B cell (primary cell): ENCODE results near the gene ZNF214. TPM values are rescaled to one million over a fixed set of nuclear protein-coding genes. Genes with fewer than 3 reads are reported as not detected.

Source experiments
- ATAC-seq: fragments of 200-7000 bp; cut with Tn5 transposase; one replicate; pipeline ENCODE4 v1.10.0; 2021; ENCODE audit warnings: low read depth, mild to moderate bottlenecking, moderate number of reproducible peaks, moderate library complexity
- CTCF ChIA-PET: fragments of 350-600 bp; sonication (Branson Sonifier 250); formaldehyde crosslinking; loops from one replicate; lab custom pipeline; 2021; ENCODE audit warnings: antibody characterized with exemption, inconsistent platforms; lab: Charles Lee
- POLR2A ChIA-PET: fragments of 350-600 bp; sonication (Branson Sonifier 250); formaldehyde crosslinking; loops from one replicate; lab custom pipeline; 2021; ENCODE audit warnings: antibody characterized with exemption; lab: Charles Lee
- DNase-seq: peaks from one replicate; pipeline ENCODE4 v3.0.0; 2013
- H2AFZ ChIP-seq: 2 replicates; pipeline ENCODE4 v1.6.1; 2012; ENCODE audit warnings: mild to moderate bottlenecking, low read depth, low read length; ENCODE audit not compliant: insufficient read depth, poor library complexity, severe bottlenecking
- H3K27ac ChIP-seq, 2 donors: 1 replicate in 1 of 2; 2 replicates in 1 of 2; pipeline ENCODE4 v1.5.1; 2012 to 2013; ENCODE audit warnings: low read length in 2 of 2, mild to moderate bottlenecking in 2 of 2, moderate library complexity in 1 of 2
- H3K27me3 ChIP-seq, 4 experiments: fragments of 200-600 bp in 1 of 4; sonication (generic) in 1 of 4; replicated peaks in 1 of 4; 1 replicate in 2 of 4; 2 replicates in 2 of 4; pipeline versions ENCODE4 v1.6.1 to v1.7.0; 2013 to 2016; ENCODE audit warnings: low read length in 3 of 4, mild to moderate bottlenecking in 2 of 4, mixed read lengths in 1 of 4, moderate library complexity in 1 of 4; ENCODE audit not compliant: insufficient read depth in 4 of 4, control insufficient read depth in 3 of 4; ENCODE audit errors: control extremely low read depth in 1 of 4
- H3K36me3 ChIP-seq, 2 experiments: replicated peaks in 1 of 2; 1 replicate in 1 of 2; 2 replicates in 1 of 2; pipeline versions ENCODE4 v1.6.1 to v1.7.1; 2013; ENCODE audit warnings: low read length in 1 of 2; ENCODE audit not compliant: insufficient read depth in 2 of 2, control insufficient read depth in 1 of 2; ENCODE audit errors: control extremely low read depth in 1 of 2, extremely low read depth in 1 of 2
- H3K4me1 ChIP-seq, 2 donors: fragments of 200-600 bp in 1 of 2; sonication (generic) in 1 of 2; 1 replicate in 1 of 2; 2 replicates in 1 of 2; pipeline versions ENCODE4 v1.5.1 to v1.6.1; 2013 to 2017; ENCODE audit warnings: low read length in 2 of 2; ENCODE audit not compliant: control insufficient read depth in 2 of 2, insufficient read depth in 2 of 2
- H3K4me2 ChIP-seq: replicated peaks from 2 replicates; pipeline ENCODE3; 2012; ENCODE audit warnings: mild to moderate bottlenecking, low read depth, low read length; ENCODE audit not compliant: poor library complexity, severe bottlenecking
- H3K4me3 ChIP-seq, 5 experiments: fragments of 200-600 bp in 1 of 5; sonication (generic) in 1 of 5; 1 replicate in 3 of 5; 2 replicates in 2 of 5; pipeline versions ENCODE4 v1.5.1 to v1.7.0; 2011 to 2016; ENCODE audit warnings: low read length in 4 of 5, mild to moderate bottlenecking in 4 of 5, low read depth in 2 of 5, control low read depth in 1 of 5, moderate library complexity in 1 of 5; ENCODE audit not compliant: insufficient read depth in 1 of 5; ENCODE audit errors: control extremely low read depth in 1 of 5, extremely low read depth in 1 of 5
- H3K79me2 ChIP-seq: fragments of 200-600 bp; sonication (generic); one replicate; pipeline ENCODE4 v1.6.0; 2016; ENCODE audit warnings: low read length; ENCODE audit not compliant: control insufficient read depth, insufficient read depth
- H3K9ac ChIP-seq: fragments of 200-600 bp; sonication (generic); 2 replicates; pipeline ENCODE4 v1.6.1; 2017; ENCODE audit warnings: mild to moderate bottlenecking, low read length, moderate library complexity
- H3K9me3 ChIP-seq, 3 donors: one replicate each; pipeline versions ENCODE4 v1.6.1 to v1.7.1; 2013; ENCODE audit warnings: low read length in 2 of 3; ENCODE audit not compliant: control insufficient read depth in 2 of 3, insufficient read depth in 1 of 3; ENCODE audit errors: control extremely low read depth in 1 of 3
- H4K20me1 ChIP-seq: 2 replicates; pipeline ENCODE4 v1.6.0; 2012; ENCODE audit warnings: mild to moderate bottlenecking, low read length; ENCODE audit not compliant: insufficient read depth, control insufficient read depth, poor library complexity, severe bottlenecking
- H3K27ac Mint-ChIP-seq: one replicate; pipeline ENCODE4 v1.8.0; 2021; ENCODE audit warnings: mixed read lengths
- H3K27me3 Mint-ChIP-seq: one replicate; pipeline ENCODE4 v1.8.0; 2021; ENCODE audit warnings: mixed read lengths
- H3K4me1 Mint-ChIP-seq: one replicate; pipeline ENCODE4 v1.8.0; 2021; ENCODE audit warnings: mixed read lengths
- H3K4me3 Mint-ChIP-seq: one replicate; pipeline ENCODE4 v1.8.0; 2021; ENCODE audit warnings: mixed read lengths
- H3K9me3 Mint-ChIP-seq: one replicate; pipeline ENCODE4 v1.8.0; 2022; ENCODE audit warnings: mixed read lengths; ENCODE audit not compliant: insufficient read depth
- CTCF ChIP-seq: fragments of 200-600 bp; IDR thresholded peaks from one replicate; pipeline ENCODE4 v1.8.0; 2022; ENCODE audit warnings: antibody characterized with exemption, mild to moderate bottlenecking
- EZH2 ChIP-seq: IDR thresholded peaks from 2 replicates; pipeline ENCODE4 v1.6.1; 2012; ENCODE audit warnings: borderline replicate concordance, low read depth, mild to moderate bottlenecking, moderate library complexity, low read length; ENCODE audit not compliant: insufficient read depth, poor library complexity, severe bottlenecking
- WGBS: methylation state at CpG from one replicate; pipeline ENCODE4 v1.1.5; 2013; ENCODE audit warnings: missing lambda C conversion rate; ENCODE audit not compliant: insufficient coverage; 5-methylcytosine and 5-hydroxymethylcytosine counted together
- intact Hi-C: fragments of 100-400 bp; cut with micrococcal nuclease; formaldehyde crosslinking; loops from one replicate; pipeline ENCODE4 v1.10.0; 2022
- polyA plus RNA-seq: library from polyadenylated mRNA; depleted of rRNA; stranded (reverse); fragments of >200 nt; gene quantifications from 2 replicates; pipeline ENCODE4 v1.2.3, GENCODE V29; 2012
- total RNA-seq, 2 donors: library from RNA; stranded (reverse); fragments of 120-200 nt in 1 of 2; gene quantifications; 1 replicate in 1 of 2; 2 replicates in 1 of 2; pipeline versions ENCODE4 v1.2.3 to v1.2.4, GENCODE V29; 2013 to 2022

The ZNF214 gene
- total and polyA plus RNA-seq, 2 donors (not counting 1 experiment from before 2014, with no cell fraction given): not detected

GRCh38 chr11:6995703-6996102 is 24.4 kb downstream of the ZNF214 start:
- H3K79me2 ChIP-seq: no peaks in the 10 kb centered on the region
- no peaks in the 10 kb centered on the region for H3K9me3 Mint-ChIP-seq
- H3K27me3 ChIP-seq: no peaks in the 10 kb centered on the region
- no peaks in the 10 kb centered on the region for H3K9me3 ChIP-seq
- ChIA-PET CTCF (no interaction called here), POLR2A (no interaction called here)
- DNase-seq: no peak
- TF ChIP-seq CTCF (no peak), EZH2 (no peak)
- H4K20me1 ChIP-seq: no peaks in the 10 kb centered on the region
- H3K9ac ChIP-seq: no peak overlapping the region
- no peak overlapping the region for H3K27ac Mint-ChIP-seq
- H3K4me3 Mint-ChIP-seq: no peak overlapping the region
- ATAC-seq: no peak
- no peak overlapping the region for H3K4me2 ChIP-seq
- H3K27me3 Mint-ChIP-seq: no peaks in the 10 kb centered on the region
- H3K4me1 Mint-ChIP-seq: no peaks in the 10 kb centered on the region
- no peak overlapping the region for H3K27ac ChIP-seq
- no peak overlapping the region for H2AFZ ChIP-seq
- no peaks in the 10 kb centered on the region for H3K4me1 ChIP-seq
- intact Hi-C loops: no loop called here
- H3K4me3 ChIP-seq: no peak overlapping the region
- H3K36me3 ChIP-seq: no peaks in the 10 kb centered on the region

- Histone ChIP-seq H3K27me3 (no peaks in the 10 kb centered on the region), H3K4me1 (no peaks in the 10 kb centered on the region), H3K36me3 (no peaks in the 10 kb centered on the region), H3K4me3 (no peak overlapping the region), H3K4me2 (no peak overlapping the region), H2AFZ (no peak overlapping the region), H3K9ac (no peak overlapping the region), H3K9me3 (no peaks in the 10 kb centered on the region), H4K20me1 (no peaks in the 10 kb centered on the region), H3K27ac (no peak overlapping the region), H3K79me2 (no peaks in the 10 kb centered on the region)
- no peak for DNase-seq
- intact Hi-C loops: no loop called here
- ChIA-PET POLR2A (no interaction called here), CTCF (no interaction called here)
- 72% methylated on average over 6 of the region's 11 CpGs for WGBS
- Mint-ChIP-seq H3K27ac (no peak overlapping the region), H3K4me1 (peaks cover 3% of the 10 kb centered on the region), H3K4me3 (no peak overlapping the region), H3K27me3 (no peaks in the 10 kb centered on the region), H3K9me3 (no peaks in the 10 kb centered on the region)
- ATAC-seq: no peak
- no peak for TF ChIP-seq CTCF
- no peak for TF ChIP-seq EZH2
These were observed 27.4 kb downstream of the ZNF214 start for GRCh38 chr11:6992457-6993417.
